ENCODE measurements around the gene ADAMTSL1. TPM values are rescaled to one million over a fixed set of nuclear protein-coding genes. Genes with fewer than 3 reads are reported as not detected.

Gene ADAMTSL1
- total RNA-seq, 2 experiments from 2014 or later: not detected

GRCh38 chr9:18545636-18546360 lies 71.8 kb downstream of the ADAMTSL1 start:
- DNase-seq (no peak), ATAC-seq (no peak)
- Mint-ChIP-seq H3K27me3 (no peaks in the 10 kb centered on the region), H3K9me3 (no peaks in the 10 kb centered on the region), H3K4me1 (ENCODE audit: low read depth) (no peaks in the 10 kb centered on the region), H3K4me3 (no peak overlapping the region), H3K27ac (no peak overlapping the region), H3K36me3 (ENCODE audit: low read depth) (no peaks in the 10 kb centered on the region)
- ChIA-PET CTCF (no interaction called here), POLR2A (no interaction called here)
- intact Hi-C loops (cut with micrococcal nuclease): no loop called here
- TF ChIP-seq CTCF (IDR thresholded peaks at IDR 0.05): no peak

- DNase-seq (no peak), ATAC-seq (no peak)
- Mint-ChIP-seq H3K27ac (no peak overlapping the region), H3K4me1 (ENCODE audit: low read depth) (no peaks in the 10 kb centered on the region), H3K4me3 (no peak overlapping the region), H3K9me3 (no peaks in the 10 kb centered on the region), H3K27me3 (no peaks in the 10 kb centered on the region), H3K36me3 (ENCODE audit: low read depth) (no peaks in the 10 kb centered on the region)
- ChIA-PET POLR2A (no interaction called here), CTCF (no interaction called here)
- intact Hi-C loops (cut with micrococcal nuclease): no loop called here
- no peak for TF ChIP-seq CTCF (IDR thresholded peaks at IDR 0.05)
These were observed 74.5 kb downstream of the ADAMTSL1 start for GRCh38 chr9:18548456-18548855.

DNA sequence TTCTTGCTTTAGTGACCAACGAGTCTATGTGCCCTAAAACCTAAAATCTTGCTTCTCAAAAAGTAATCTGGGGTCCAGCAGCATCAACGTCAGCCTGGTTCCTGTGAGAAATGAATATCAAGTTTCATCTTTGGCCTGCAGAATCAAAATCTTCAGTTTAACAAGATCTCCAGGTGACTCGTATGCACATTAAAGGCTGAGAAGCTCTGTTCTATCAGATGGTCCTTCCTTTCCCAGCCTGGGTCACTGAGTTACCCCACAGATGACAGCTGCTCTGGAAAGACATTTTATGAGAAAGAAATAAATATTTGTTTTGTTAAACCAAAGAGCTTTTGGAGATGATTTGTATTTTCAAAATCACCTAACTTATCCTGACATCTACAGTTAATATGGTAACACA lies 75.8 kb downstream of the ADAMTSL1 start:
- POLR2A ChIA-PET: no interaction called here
- no peaks in the 10 kb centered on the region for H3K4me1 Mint-ChIP-seq (ENCODE audit: low read depth)
- no peak for TF ChIP-seq CTCF (IDR thresholded peaks at IDR 0.05)
- DNase-seq (no peak), ATAC-seq (no peak)
- intact Hi-C loops (cut with micrococcal nuclease): no loop called here
- H3K9me3 Mint-ChIP-seq: no peaks in the 10 kb centered on the region
- H3K27me3 Mint-ChIP-seq: no peaks in the 10 kb centered on the region
- CTCF ChIA-PET: no interaction called here
- H3K27ac Mint-ChIP-seq: no peak overlapping the region
- H3K4me3 Mint-ChIP-seq: no peak overlapping the region
- H3K36me3 Mint-ChIP-seq (ENCODE audit: low read depth): no peaks in the 10 kb centered on the region

DNA sequence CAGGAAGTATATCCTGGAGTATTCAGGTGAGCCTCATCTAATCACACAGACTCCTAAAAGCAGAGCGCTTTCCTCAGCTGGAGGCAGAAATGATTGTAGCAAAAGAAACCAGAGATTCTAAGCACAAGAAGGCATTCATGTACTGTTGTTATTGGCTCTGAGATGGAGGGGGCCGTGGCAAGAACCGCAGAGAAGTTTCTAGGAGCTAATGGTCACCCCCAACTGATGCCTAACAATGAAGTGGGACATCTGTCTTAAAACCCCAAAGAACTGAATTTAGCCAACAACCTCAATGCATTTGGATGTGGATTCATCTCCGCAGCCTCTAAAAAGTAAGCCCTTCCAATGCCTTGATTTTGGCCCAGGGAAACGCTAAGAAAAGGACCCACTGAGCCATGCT lies 76.3 kb downstream of the ADAMTSL1 start:
- ATAC-seq (no peak), DNase-seq (no peak)
- no peaks in the 10 kb centered on the region for H3K9me3 Mint-ChIP-seq
- no peaks in the 10 kb centered on the region for H3K36me3 Mint-ChIP-seq (ENCODE audit: low read depth)
- ChIA-PET POLR2A (no interaction called here), CTCF (no interaction called here)
- no peaks in the 10 kb centered on the region for H3K4me1 Mint-ChIP-seq (ENCODE audit: low read depth)
- H3K4me3 Mint-ChIP-seq: no peak overlapping the region
- no peak for TF ChIP-seq CTCF (IDR thresholded peaks at IDR 0.05)
- intact Hi-C loops (cut with micrococcal nuclease): no loop called here
- H3K27ac Mint-ChIP-seq: no peak overlapping the region
- no peaks in the 10 kb centered on the region for H3K27me3 Mint-ChIP-seq

DNA sequence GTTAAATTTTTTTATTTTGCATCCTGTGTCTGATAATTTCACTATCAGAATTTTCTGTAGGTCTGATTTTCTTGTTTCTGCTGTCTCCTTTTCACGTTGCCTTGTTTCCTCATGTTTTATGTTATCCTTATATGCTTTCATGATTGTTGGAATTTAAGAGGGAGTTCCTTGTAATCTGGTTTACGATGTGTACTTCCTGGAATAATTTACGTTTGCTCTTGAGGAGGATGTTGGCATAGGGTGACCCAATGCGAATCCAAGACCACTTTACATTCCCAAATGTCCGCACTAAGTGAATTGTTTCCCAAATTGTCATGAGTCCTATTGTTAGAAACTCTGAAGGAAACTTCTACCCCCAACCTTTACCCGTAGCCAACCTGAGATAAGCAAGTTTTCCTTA lies 80.3 kb downstream of the ADAMTSL1 start:
- Mint-ChIP-seq H3K27me3 (no peaks in the 10 kb centered on the region), H3K9me3 (no peaks in the 10 kb centered on the region), H3K4me3 (no peak overlapping the region), H3K36me3 (ENCODE audit: low read depth) (no peaks in the 10 kb centered on the region), H3K4me1 (ENCODE audit: low read depth) (no peaks in the 10 kb centered on the region), H3K27ac (no peak overlapping the region)
- ChIA-PET CTCF (no interaction called here), POLR2A (no interaction called here)
- intact Hi-C loops (cut with micrococcal nuclease): no loop called here
- no peak for TF ChIP-seq CTCF (IDR thresholded peaks at IDR 0.05)
- ATAC-seq (no peak), DNase-seq (no peak)
